ENCODE results near the gene IFNAR2.

DNA sequence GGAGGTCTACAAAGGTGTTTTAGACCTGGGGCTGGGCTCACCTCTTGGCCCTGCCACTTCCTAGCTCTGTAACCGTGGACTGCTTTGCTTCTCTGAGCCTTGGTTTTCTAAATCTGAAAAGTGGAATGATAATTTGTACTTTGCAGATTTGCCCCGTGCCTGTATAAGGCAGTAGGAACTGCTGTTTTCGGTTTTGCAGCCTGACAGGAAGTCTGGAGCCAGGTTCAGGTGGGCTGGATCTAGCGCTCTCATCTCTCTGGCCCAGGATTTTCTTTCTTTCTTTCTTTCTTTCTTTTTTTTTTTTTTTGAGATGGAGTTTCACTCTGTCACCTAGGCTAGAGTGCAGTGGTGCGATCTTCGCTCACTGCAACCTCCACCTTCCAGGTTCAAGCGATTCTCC lies 17.2 kb downstream of the IFNAR2 start:
- TF ChIP-seq, protein P1, sequence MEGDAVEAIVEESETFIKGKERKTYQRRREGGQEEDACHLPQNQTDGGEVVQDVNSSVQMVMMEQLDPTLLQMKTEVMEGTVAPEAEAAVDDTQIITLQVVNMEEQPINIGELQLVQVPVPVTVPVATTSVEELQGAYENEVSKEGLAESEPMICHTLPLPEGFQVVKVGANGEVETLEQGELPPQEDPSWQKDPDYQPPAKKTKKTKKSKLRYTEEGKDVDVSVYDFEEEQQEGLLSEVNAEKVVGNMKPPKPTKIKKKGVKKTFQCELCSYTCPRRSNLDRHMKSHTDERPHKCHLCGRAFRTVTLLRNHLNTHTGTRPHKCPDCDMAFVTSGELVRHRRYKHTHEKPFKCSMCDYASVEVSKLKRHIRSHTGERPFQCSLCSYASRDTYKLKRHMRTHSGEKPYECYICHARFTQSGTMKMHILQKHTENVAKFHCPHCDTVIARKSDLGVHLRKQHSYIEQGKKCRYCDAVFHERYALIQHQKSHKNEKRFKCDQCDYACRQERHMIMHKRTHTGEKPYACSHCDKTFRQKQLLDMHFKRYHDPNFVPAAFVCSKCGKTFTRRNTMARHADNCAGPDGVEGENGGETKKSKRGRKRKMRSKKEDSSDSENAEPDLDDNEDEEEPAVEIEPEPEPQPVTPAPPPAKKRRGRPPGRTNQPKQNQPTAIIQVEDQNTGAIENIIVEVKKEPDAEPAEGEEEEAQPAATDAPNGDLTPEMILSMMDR (conservative IDR thresholded peaks at IDR 0.05; ENCODE audit: low read length) = no peak
- no peak for TF ChIP-seq EZH2phosphoT487 (IDR thresholded peaks at IDR 0.05; ENCODE audit: borderline replicate concordance, low read depth, low read length)

Measured in OCI-LY7 (cell line).